Activated CD4-positive, alpha-beta T cell treated with anti-CD3 and anti-CD28 coated beads, Interleukin-2, amount 10 ng/mL, durations not matched to agents 7 days and 5 days (primary cell): ENCODE data around the gene RAP1GAP2. TPM values are rescaled to one million over a fixed set of nuclear protein-coding genes. Genes with fewer than 3 reads are reported as not detected.
"Not testable (repeated sequence)": the region's sequence is repeated elsewhere in the genome, so short reads cannot be mapped to it uniquely, and the experiment has no call there.

Experiments used
- CTCF ChIA-PET: fragments of 350-600 bp; sonication (Branson Sonifier 250); formaldehyde crosslinking; loops from one replicate; lab custom pipeline; 2021; ENCODE audit warnings: antibody characterized with exemption; lab: Charles Lee
- POLR2A ChIA-PET: fragments of 350-600 bp; sonication (Branson Sonifier 250); formaldehyde crosslinking; loops from one replicate; lab custom pipeline; 2021; ENCODE audit warnings: antibody characterized with exemption; lab: Charles Lee
- DNase-seq: peaks from one replicate; pipeline ENCODE4 v3.0.0-alpha.2; 2020
- H3K27ac Mint-ChIP-seq: one replicate; pipeline ENCODE4 v1.8.0; 2021; ENCODE audit warnings: mild to moderate bottlenecking, moderate library complexity, mixed read lengths
- H3K27me3 Mint-ChIP-seq: one replicate; pipeline ENCODE4 v1.8.0; 2021; ENCODE audit warnings: mixed read lengths
- H3K36me3 Mint-ChIP-seq: one replicate; pipeline ENCODE4 v1.8.0; 2021; ENCODE audit warnings: low read depth, mixed read lengths
- H3K4me1 Mint-ChIP-seq: one replicate; pipeline ENCODE4 v1.8.0; 2021; ENCODE audit warnings: mixed read lengths
- H3K4me3 Mint-ChIP-seq: one replicate; pipeline ENCODE4 v1.8.0; 2021; ENCODE audit warnings: mild to moderate bottlenecking, moderate library complexity, mixed read lengths
- H3K9me3 Mint-ChIP-seq: one replicate; pipeline ENCODE4 v1.8.0; 2021; ENCODE audit warnings: mixed read lengths
- total RNA-seq, 2 experiments: library from RNA; stranded (reverse); gene quantifications; one replicate each; pipeline ENCODE4 v1.2.3, GENCODE V29; 2021

The RAP1GAP2 gene
- total RNA-seq, 2 experiments from 2014 or later: 27.8 to 37.3 TPM

GRCh38 chr17:3024346-3024745 is 228.1 kb downstream of the RAP1GAP2 start:
- H3K9me3 Mint-ChIP-seq: peaks cover 24% of the 10 kb centered on the region
- peaks cover 34% of the 10 kb centered on the region for H3K36me3 Mint-ChIP-seq
- H3K4me1 Mint-ChIP-seq: no peaks in the 10 kb centered on the region
- no peaks in the 10 kb centered on the region for H3K27me3 Mint-ChIP-seq
- CTCF ChIA-PET: no interaction called here
- POLR2A ChIA-PET: no interaction called here
- H3K27ac Mint-ChIP-seq: no peak overlapping the region
- no peak for DNase-seq
- H3K4me3 Mint-ChIP-seq: no peak overlapping the region

- Mint-ChIP-seq H3K36me3 (peaks cover 30% of the 10 kb centered on the region), H3K27ac (no peak overlapping the region), H3K4me1 (no peaks in the 10 kb centered on the region), H3K9me3 (peaks cover 24% of the 10 kb centered on the region), H3K27me3 (no peaks in the 10 kb centered on the region), H3K4me3 (no peak overlapping the region)
- ChIA-PET CTCF (interaction anchor here (0.8 to 2.0 kb wide), 2 partner anchors 10 to 13 kb away, joined by 3 to 5 read pairs; no protein-coding TSS in a partner anchor), POLR2A (no interaction called here)
- no peak for DNase-seq
Measured at GRCh38 chr17:3025421-3026124, 229.3 kb downstream of the RAP1GAP2 start.

DNA sequence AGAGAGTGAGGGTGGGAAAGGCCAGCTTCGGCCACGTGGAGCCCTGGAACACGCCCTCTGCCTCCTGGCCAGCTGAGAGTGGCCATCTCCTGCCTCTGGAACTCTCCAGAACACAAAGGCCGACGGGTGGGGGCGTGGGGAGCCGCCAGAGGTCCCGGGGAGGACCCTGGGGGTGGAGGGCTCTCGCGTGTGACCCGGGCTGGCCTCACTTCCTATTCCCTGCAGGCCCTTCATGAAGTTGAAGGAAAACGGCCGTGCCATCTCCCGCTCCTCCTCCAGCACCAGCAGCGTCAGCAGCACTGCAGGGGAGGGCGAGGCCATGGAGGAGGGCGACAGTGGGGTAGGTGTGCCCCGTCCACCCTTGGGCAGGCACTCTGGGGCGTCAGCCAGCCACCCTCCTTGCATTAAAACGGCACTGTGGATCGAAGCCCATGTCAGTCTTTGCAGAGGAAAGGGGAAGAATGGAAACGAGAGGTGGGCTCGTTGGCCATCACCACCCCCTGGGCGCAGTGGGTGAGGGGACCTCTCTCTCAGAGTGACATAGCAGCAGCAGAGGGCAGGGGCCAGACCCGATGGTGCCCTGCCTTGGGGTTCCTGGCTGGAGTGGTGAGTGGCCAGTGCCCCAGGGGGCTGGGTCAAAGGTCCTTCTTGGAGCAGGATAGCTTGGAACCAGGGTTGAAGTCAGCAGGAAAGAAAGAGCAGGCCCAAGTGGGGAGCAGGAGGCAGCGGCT is 230.1 kb downstream of the RAP1GAP2 start:
- H3K9me3 Mint-ChIP-seq: peaks cover 24% of the 10 kb centered on the region
- no peak overlapping the region for H3K4me3 Mint-ChIP-seq
- ChIA-PET POLR2A (no interaction called here), CTCF (interaction anchor here (1.1 to 2.0 kb wide), 2 partner anchors 13 to 14 kb away, joined by 3 to 5 read pairs; no protein-coding TSS in a partner anchor)
- H3K36me3 Mint-ChIP-seq: peaks cover 22% of the 10 kb centered on the region
- H3K27me3 Mint-ChIP-seq: no peaks in the 10 kb centered on the region
- H3K4me1 Mint-ChIP-seq: no peaks in the 10 kb centered on the region
- H3K27ac Mint-ChIP-seq: no peak overlapping the region
- no peak for DNase-seq

DNA sequence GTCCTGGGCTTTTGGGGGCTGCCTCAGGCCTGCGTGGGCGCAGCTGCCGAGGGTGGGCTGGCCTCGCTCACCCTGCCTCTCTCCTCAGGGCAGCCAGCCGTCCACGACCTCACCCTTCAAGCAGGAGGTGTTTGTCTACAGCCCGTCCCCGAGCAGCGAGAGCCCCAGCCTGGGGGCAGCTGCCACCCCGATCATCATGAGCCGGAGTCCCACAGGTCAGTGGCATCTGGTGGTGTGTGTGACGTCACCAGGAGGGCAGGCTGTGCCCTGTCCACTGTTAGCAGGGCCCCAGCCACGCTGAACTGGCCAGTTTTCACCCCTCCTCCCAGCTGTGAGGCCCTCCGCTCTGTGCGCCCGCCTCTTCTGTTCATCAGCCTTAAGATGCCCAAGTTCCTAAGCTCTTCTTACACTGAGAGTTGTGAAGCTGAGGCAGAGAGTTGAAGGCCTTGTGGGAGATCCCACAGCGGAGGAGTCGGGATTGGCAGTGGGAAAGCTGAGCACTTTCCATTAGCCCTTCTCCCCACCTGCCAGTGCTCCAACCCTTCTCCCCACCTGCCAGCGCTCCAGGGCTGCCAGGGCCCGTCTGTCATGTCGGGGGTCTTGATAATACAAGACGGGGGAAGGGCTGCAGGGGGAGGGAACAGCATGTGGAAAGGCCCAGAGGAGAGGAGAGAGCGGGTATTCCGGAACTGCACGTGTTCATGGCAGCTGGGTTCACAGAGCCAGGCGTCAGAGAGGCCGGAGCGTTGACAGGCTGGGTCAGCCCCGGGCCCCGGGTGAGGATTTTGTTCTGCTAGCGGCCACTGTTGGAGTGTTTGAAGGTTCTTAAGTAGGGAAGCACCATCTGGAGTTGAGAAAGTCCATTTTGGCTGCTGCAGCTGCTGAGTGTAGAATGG is 230.9 kb downstream of the RAP1GAP2 start:
- H3K4me3 Mint-ChIP-seq: no peak overlapping the region
- CTCF ChIA-PET: interaction anchor here (1.1 to 2.0 kb wide), 2 partner anchors 13 to 14 kb away, joined by 3 to 5 read pairs; no protein-coding TSS in a partner anchor
- H3K9me3 Mint-ChIP-seq: peaks cover 20% of the 10 kb centered on the region
- H3K36me3 Mint-ChIP-seq: peaks cover 15% of the 10 kb centered on the region
- H3K27me3 Mint-ChIP-seq: no peaks in the 10 kb centered on the region
- DNase-seq: no peak
- POLR2A ChIA-PET: no interaction called here
- H3K27ac Mint-ChIP-seq: no peak overlapping the region
- H3K4me1 Mint-ChIP-seq: no peaks in the 10 kb centered on the region

- Mint-ChIP-seq H3K4me1 (no peaks in the 10 kb centered on the region), H3K4me3 (no peak overlapping the region), H3K27ac (no peak overlapping the region), H3K27me3 (no peaks in the 10 kb centered on the region), H3K36me3 (peaks cover 7% of the 10 kb centered on the region), H3K9me3 (peaks cover 13% of the 10 kb centered on the region)
- ChIA-PET POLR2A (no interaction called here), CTCF (interaction anchor here (1.1 kb wide), 1 partner anchor 12 kb away, joined by 3 read pairs; no protein-coding TSS in a partner anchor)
- DNase-seq: no peak
Measured at GRCh38 chr17:3027786-3028532, 231.7 kb downstream of the RAP1GAP2 start.

- Mint-ChIP-seq H3K4me3 (no peak overlapping the region), H3K27me3 (no peaks in the 10 kb centered on the region), H3K36me3 (peaks cover 2% of the 10 kb centered on the region), H3K9me3 (peaks cover under 1% of the 10 kb centered on the region), H3K27ac (no peak overlapping the region), H3K4me1 (no peaks in the 10 kb centered on the region)
- ChIA-PET CTCF (no interaction called here), POLR2A (no interaction called here)
- DNase-seq: no peak
Measured at GRCh38 chr17:3029213-3029913, 233.1 kb downstream of the RAP1GAP2 start.

- no peak overlapping the region for H3K27ac Mint-ChIP-seq
- no peaks in the 10 kb centered on the region for H3K4me1 Mint-ChIP-seq
- POLR2A ChIA-PET: no interaction called here
- H3K9me3 Mint-ChIP-seq: no peaks in the 10 kb centered on the region
- peaks cover 2% of the 10 kb centered on the region for H3K36me3 Mint-ChIP-seq
- H3K27me3 Mint-ChIP-seq: no peaks in the 10 kb centered on the region
- H3K4me3 Mint-ChIP-seq: no peak overlapping the region
- no peak for DNase-seq
- CTCF ChIA-PET: no interaction called here
Measured at GRCh38 chr17:3030096-3030495, 233.9 kb downstream of the RAP1GAP2 start.

DNA sequence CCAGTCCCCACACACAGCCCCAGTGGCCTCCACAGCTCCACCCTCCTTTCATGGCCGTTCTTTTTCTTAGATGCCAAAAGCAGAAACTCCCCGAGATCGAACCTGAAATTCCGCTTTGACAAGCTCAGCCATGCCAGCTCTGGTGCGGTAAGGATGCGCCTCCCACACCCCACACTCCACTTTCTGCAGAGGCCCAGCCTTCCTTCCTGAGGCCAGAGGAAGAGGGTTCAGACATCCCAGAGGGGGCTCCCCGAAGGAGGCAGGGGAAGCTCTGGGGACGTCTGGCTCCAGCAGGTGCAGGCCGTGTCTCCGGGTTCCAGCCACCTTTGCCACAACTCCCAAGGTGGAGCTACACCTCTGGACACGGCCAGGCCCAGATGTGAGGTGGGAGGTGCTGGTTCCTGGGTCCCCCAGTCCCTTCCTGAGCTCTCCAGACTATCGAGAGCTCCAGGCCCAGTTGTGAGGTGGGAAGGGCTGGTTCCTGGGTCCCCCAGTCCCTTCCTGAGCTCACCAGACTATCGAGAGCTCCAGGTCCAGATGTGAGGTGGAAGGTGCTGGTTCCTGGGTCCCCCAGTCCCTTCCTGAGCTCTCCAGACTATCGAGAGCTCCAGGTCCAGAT is 234.7 kb downstream of the RAP1GAP2 start:
- H3K27ac Mint-ChIP-seq, H3K4me1 Mint-ChIP-seq, H3K4me3 Mint-ChIP-seq, H3K36me3 Mint-ChIP-seq, H3K27me3 Mint-ChIP-seq, DNase-seq, POLR2A ChIA-PET, H3K9me3 Mint-ChIP-seq: not testable (repeated sequence)
- CTCF ChIA-PET: interaction anchor here (0.6 kb wide), 1 partner anchor 1093 kb away, joined by 3 read pairs; no protein-coding TSS in a partner anchor

DNA sequence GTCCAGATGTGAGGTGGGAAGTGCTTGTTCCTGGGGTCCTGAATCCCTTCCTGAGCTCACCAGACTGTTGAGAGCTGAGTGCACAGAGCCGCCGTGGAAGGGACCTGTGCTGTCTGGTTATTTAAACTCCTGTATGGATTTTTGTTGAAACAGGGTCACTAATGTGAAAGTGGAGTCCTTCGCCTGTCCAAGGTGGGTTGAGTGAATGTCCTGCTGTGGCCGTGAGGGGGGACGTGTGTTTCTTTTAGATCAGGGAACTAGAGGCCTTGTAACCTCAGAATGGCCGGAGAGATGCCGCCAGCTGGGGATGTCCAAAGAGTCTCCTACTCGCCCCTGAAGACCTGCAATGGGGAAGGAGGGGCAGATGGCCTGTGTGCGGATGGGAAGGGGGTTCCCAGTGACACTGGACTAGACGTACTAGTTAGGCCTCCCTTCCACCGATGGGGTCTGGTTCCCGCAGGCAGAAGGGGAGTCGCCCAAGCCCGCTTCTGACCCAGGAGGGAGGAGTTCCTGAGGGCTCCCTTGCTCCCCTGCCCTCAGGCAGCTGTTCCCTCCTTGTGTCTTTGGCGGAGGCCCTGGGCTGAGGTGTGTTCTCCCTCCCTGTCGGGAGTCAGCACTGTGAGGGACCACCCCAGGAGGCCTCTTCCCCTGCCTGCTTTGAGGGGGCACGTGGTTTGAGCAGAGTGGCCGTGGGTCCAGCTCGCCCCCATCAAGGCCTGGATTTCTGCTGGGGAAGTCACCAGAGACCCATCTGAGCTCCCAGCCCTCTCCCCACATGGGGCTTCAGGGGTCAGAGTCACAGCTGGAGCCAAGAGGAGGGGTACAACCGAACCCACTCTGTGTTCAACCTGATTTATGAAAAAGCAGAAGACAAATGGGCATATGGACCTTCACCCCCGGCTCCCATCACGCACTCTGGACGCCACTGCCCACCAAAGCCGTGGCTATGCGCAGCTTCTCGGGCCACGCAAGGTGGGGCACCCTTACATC is 236.3 kb downstream of the RAP1GAP2 start:
- Mint-ChIP-seq H3K4me3 (no peak overlapping the region), H3K27me3 (no peaks in the 10 kb centered on the region), H3K36me3 (peaks cover 2% of the 10 kb centered on the region), H3K4me1 (no peaks in the 10 kb centered on the region), H3K27ac (no peak overlapping the region), H3K9me3 (no peaks in the 10 kb centered on the region)
- POLR2A ChIA-PET: no interaction called here
- DNase-seq: no peak
- CTCF ChIA-PET: no interaction called here

GRCh38 chr17:3033248-3033640 is 237.0 kb downstream of the RAP1GAP2 start:
- H3K27ac Mint-ChIP-seq: no peak overlapping the region
- H3K9me3 Mint-ChIP-seq: no peaks in the 10 kb centered on the region
- no peaks in the 10 kb centered on the region for H3K4me1 Mint-ChIP-seq
- H3K36me3 Mint-ChIP-seq: peaks cover 2% of the 10 kb centered on the region
- CTCF ChIA-PET: no interaction called here
- no peaks in the 10 kb centered on the region for H3K27me3 Mint-ChIP-seq
- no peak for DNase-seq
- no peak overlapping the region for H3K4me3 Mint-ChIP-seq
- POLR2A ChIA-PET: no interaction called here
